Astrocyte (in vitro differentiated cells and primary cell): ENCODE measurements around the gene KANSL2. TPM values are rescaled to one million over a fixed set of nuclear protein-coding genes. Genes with fewer than 3 reads are reported as not detected.
"Not testable (repeated sequence)": the region's sequence is repeated elsewhere in the genome, so short reads cannot be mapped to it uniquely, and the experiment has no call there.

Experiments
- DNase-seq: peaks from one replicate; pipeline ENCODE4 v3.0.0-alpha.2; 2010; ENCODE audit warnings: low read depth
- FAIRE-seq: peaks from 2 replicates; lab custom pipeline; 2011; peaks lifted over from hg19 to GRCh38; lab: Jason Lieb, UNC
- H2AFZ ChIP-seq: 2 replicates; pipeline ENCODE4 v1.6.0; 2012; ENCODE audit warnings: low read depth, low read length, inconsistent platforms
- H3K27ac ChIP-seq: 2 replicates; pipeline ENCODE4 v1.5.1; 2011; ENCODE audit warnings: low read depth, low read length, inconsistent platforms
- H3K27me3 ChIP-seq: 2 replicates; pipeline ENCODE4 v1.6.0; 2011; ENCODE audit warnings: low read length, inconsistent platforms; ENCODE audit not compliant: insufficient read depth
- H3K36me3 ChIP-seq: 2 replicates; pipeline ENCODE4 v1.5.1; 2011; ENCODE audit warnings: low read length, inconsistent platforms; ENCODE audit not compliant: insufficient read depth
- H3K4me1 ChIP-seq: 2 replicates; pipeline ENCODE4 v1.5.1; 2011; ENCODE audit warnings: low read length, inconsistent platforms; ENCODE audit not compliant: insufficient read depth
- H3K4me2 ChIP-seq: 2 replicates; pipeline ENCODE4 v1.6.0; 2012; ENCODE audit warnings: low read length, inconsistent platforms
- H3K4me3 ChIP-seq: 2 replicates; pipeline ENCODE4 v1.5.1; 2011; ENCODE audit warnings: low read depth, mild to moderate bottlenecking, low read length, inconsistent platforms; ENCODE audit not compliant: insufficient read depth
- H3K79me2 ChIP-seq: 2 replicates; pipeline ENCODE4 v1.6.0; 2012; ENCODE audit warnings: mild to moderate bottlenecking, low read length, inconsistent platforms; ENCODE audit not compliant: insufficient read depth
- H3K9ac ChIP-seq: 2 replicates; pipeline ENCODE4 v1.6.0; 2012; ENCODE audit warnings: mild to moderate bottlenecking, low read length, inconsistent platforms
- H3K9me3 ChIP-seq: 2 replicates; pipeline ENCODE4 v1.5.1; 2012; ENCODE audit warnings: low read depth, mild to moderate bottlenecking, low read length, inconsistent platforms; ENCODE audit not compliant: insufficient read depth
- H4K20me1 ChIP-seq: 2 replicates; pipeline ENCODE4 v1.6.0; 2012; ENCODE audit warnings: low read length, inconsistent platforms; ENCODE audit not compliant: insufficient read depth
- H3K27ac Mint-ChIP-seq: one replicate; pipeline ENCODE4 v1.8.0; 2021; ENCODE audit warnings: mild to moderate bottlenecking, mixed read lengths; ENCODE audit not compliant: unreplicated experiment
- H3K27me3 Mint-ChIP-seq: one replicate; pipeline ENCODE4 v1.8.0; 2021; ENCODE audit warnings: low read depth, mixed read lengths; ENCODE audit not compliant: unreplicated experiment
- H3K36me3 Mint-ChIP-seq: one replicate; pipeline ENCODE4 v1.8.0; 2021; ENCODE audit warnings: low read depth, mixed read lengths; ENCODE audit not compliant: unreplicated experiment
- H3K4me1 Mint-ChIP-seq: one replicate; pipeline ENCODE4 v1.8.0; 2021; ENCODE audit warnings: low read depth, mixed read lengths; ENCODE audit not compliant: unreplicated experiment
- H3K4me3 Mint-ChIP-seq: one replicate; pipeline ENCODE4 v1.8.0; 2021; ENCODE audit warnings: mild to moderate bottlenecking, moderate library complexity, mixed read lengths; ENCODE audit not compliant: unreplicated experiment
- H3K9me3 Mint-ChIP-seq: one replicate; pipeline ENCODE4 v1.8.0; 2021; ENCODE audit warnings: mild to moderate bottlenecking, mixed read lengths; ENCODE audit not compliant: unreplicated experiment
- CTCF ChIP-seq: IDR thresholded peaks from 2 replicates; pipeline ENCODE4 v1.5.1; 2011; ENCODE audit warnings: low read depth, mild to moderate bottlenecking, inconsistent platforms, low read length, moderate library complexity; ENCODE audit not compliant: insufficient read depth
- EZH2 ChIP-seq: IDR thresholded peaks from 2 replicates; pipeline ENCODE4 v1.6.1; 2012; ENCODE audit warnings: mild to moderate bottlenecking, low read length, inconsistent platforms; ENCODE audit not compliant: insufficient read depth
- total RNA-seq: library from RNA; stranded (reverse); gene quantifications from 2 replicates; pipeline ENCODE4 v1.2.1, GENCODE V29; 2021

Gene KANSL2
- total RNA-seq, 1 donor from 2014 or later: 45.7 TPM

DNA sequence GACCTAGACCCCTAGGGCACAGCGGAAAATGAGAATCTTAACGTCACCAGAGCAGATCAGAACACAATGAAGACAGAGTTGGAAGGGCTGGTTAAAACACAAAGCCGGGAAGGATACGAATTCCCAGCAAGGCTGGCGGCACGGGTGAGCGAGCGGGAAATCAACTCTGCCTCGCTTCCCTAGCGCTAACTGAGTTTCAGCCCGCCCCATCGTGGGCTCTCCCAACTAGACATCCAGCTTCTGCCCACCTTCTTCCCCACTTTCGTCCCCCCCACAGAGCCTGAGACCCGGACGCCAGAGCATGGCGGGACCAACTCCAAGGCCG lies 34.1 kb upstream of the KANSL2 start:
- Histone ChIP-seq H3K4me3 (peak overlapping the region; percentile 81), H3K27me3 (no peaks in the 10 kb centered on the region), H3K4me1 (peaks cover 7% of the 10 kb centered on the region), H3K4me2 (peak overlapping the region; percentile 84), H4K20me1 (peaks cover 25% of the 10 kb centered on the region), H3K79me2 (peaks cover 51% of the 10 kb centered on the region), H3K36me3 (peaks cover 14% of the 10 kb centered on the region), H3K9ac (peak overlapping the region; percentile 92), H3K9me3 (peaks cover 3% of the 10 kb centered on the region), H3K27ac (peak overlapping the region; percentile 91), H2AFZ (peak overlapping the region; percentile 79)
- FAIRE-seq: no peak
- peaks cover 18% of the 10 kb centered on the region for H3K4me1 Mint-ChIP-seq
- peak overlapping the region; percentile 97 for H3K4me3 Mint-ChIP-seq
- DNase-seq: no peak
- peaks cover 13% of the 10 kb centered on the region for H3K9me3 Mint-ChIP-seq
- H3K27me3 Mint-ChIP-seq: no peaks in the 10 kb centered on the region
- H3K36me3 Mint-ChIP-seq: peaks cover 7% of the 10 kb centered on the region
- H3K27ac Mint-ChIP-seq: peak overlapping the region; percentile 95
- TF ChIP-seq EZH2 (no peak), CTCF (no peak)

GRCh38 chr12:48712209-48712608 lies 30.2 kb upstream of the KANSL2 start:
- Mint-ChIP-seq H3K27ac (no peak overlapping the region), H3K4me3 (no peak overlapping the region), H3K4me1 (peaks cover 20% of the 10 kb centered on the region), H3K36me3 (peaks cover 7% of the 10 kb centered on the region), H3K9me3 (no peaks in the 10 kb centered on the region), H3K27me3 (no peaks in the 10 kb centered on the region)
- Histone ChIP-seq H3K4me3 (no peak overlapping the region), H3K9me3 (no peaks in the 10 kb centered on the region), H3K4me1 (peaks cover 7% of the 10 kb centered on the region), H3K4me2 (no peak overlapping the region), H4K20me1 (peaks cover 52% of the 10 kb centered on the region), H3K9ac (no peak overlapping the region), H3K36me3 (peaks cover 19% of the 10 kb centered on the region), H3K27me3 (no peaks in the 10 kb centered on the region), H2AFZ (no peak overlapping the region), H3K79me2 (peaks cover 90% of the 10 kb centered on the region), H3K27ac (no peak overlapping the region)
- DNase-seq: no peak
- no peak for FAIRE-seq
- TF ChIP-seq CTCF (no peak), EZH2 (no peak)

- H3K27ac Mint-ChIP-seq, H3K27me3 ChIP-seq, H3K4me3 ChIP-seq, H3K27ac ChIP-seq, H3K4me2 ChIP-seq, H2AFZ ChIP-seq, DNase-seq, H3K9me3 Mint-ChIP-seq, H3K27me3 Mint-ChIP-seq, H3K4me1 Mint-ChIP-seq, H3K9ac ChIP-seq, H3K4me3 Mint-ChIP-seq, H3K4me1 ChIP-seq, FAIRE-seq, H3K9me3 ChIP-seq: not testable (repeated sequence)
- H4K20me1 ChIP-seq: peaks cover 22% of the 10 kb centered on the region
- peaks cover 28% of the 10 kb centered on the region for H3K36me3 ChIP-seq
- peaks cover 10% of the 10 kb centered on the region for H3K36me3 Mint-ChIP-seq
- peaks cover 26% of the 10 kb centered on the region for H3K79me2 ChIP-seq
Observed at GRCh38 chr12:48698822-48699221, 16.8 kb upstream of the KANSL2 start.
